Spinal cord (tissue), 10 donors: ENCODE results near the gene NT5C1B. TPM values are rescaled to one million over a fixed set of nuclear protein-coding genes. Genes with fewer than 3 reads are reported as not detected.
A peak's percentile ranks its signal among the peaks of the same experiment; 100 is the strongest.

Source experiments
- DNase-seq, 6 donors: peaks; one replicate each; pipeline versions ENCODE4 v3.0.0 to v3.0.0-alpha.2; 2013 to 2015; ENCODE audit warnings: low spot score in 6 of 6, low read depth in 4 of 6
- H3K27ac ChIP-seq: one replicate; pipeline ENCODE4 v1.5.1; 2013; ENCODE audit warnings: low read depth, low read length, control low read depth
- H3K27me3 ChIP-seq: one replicate; pipeline ENCODE4 v1.6.1; 2013; ENCODE audit warnings: low read length; ENCODE audit not compliant: control insufficient read depth, insufficient read depth
- H3K36me3 ChIP-seq: one replicate; pipeline ENCODE4 v1.6.1; 2013; ENCODE audit warnings: low read length; ENCODE audit not compliant: control insufficient read depth, insufficient read depth
- H3K4me1 ChIP-seq: one replicate; pipeline ENCODE4 v1.6.1; 2013; ENCODE audit warnings: low read length; ENCODE audit not compliant: control insufficient read depth, insufficient read depth
- H3K4me3 ChIP-seq: one replicate; pipeline ENCODE4 v1.5.1; 2013; ENCODE audit warnings: low read depth, low read length, control low read depth
- H3K9me3 ChIP-seq: one replicate; pipeline ENCODE4 v1.6.1; 2013; ENCODE audit warnings: low read length; ENCODE audit not compliant: control insufficient read depth, insufficient read depth
- WGBS: methylation state at CpG from one replicate; pipeline ENCODE4 v1.1.5; 2013; ENCODE audit warnings: missing lambda C conversion rate; ENCODE audit not compliant: insufficient coverage; 5-methylcytosine and 5-hydroxymethylcytosine counted together
- polyA plus RNA-seq, 2 donors: library from polyadenylated mRNA; unstranded; fragments of 120-200 nt; gene quantifications; one replicate each; pipeline ENCODE4 v1.2.1, GENCODE V29; 2013; ENCODE audit not compliant: insufficient read length in 2 of 2
- total RNA-seq, 2 donors: library from RNA; depleted of rRNA in 1 of 2; stranded (reverse); fragments of 120-200 nt in 1 of 2; fragments of >200 nt in 1 of 2; gene quantifications; one replicate each; pipeline versions ENCODE4 v1.2.3 to v1.2.4, GENCODE V29; 2013 to 2014
- donor health status: healthy.

NT5C1B gene
- total and polyA plus RNA-seq, 4 donors, result 0.27 to 0.42 TPM; not detected in 2

GRCh38 chr2:18525236-18525635 is 64.1 kb downstream of the NT5C1B start:
- WGBS, result 94% methylated on average over 2 of the region's 2 CpGs
- no peaks in the 10 kb centered on the region for H3K27me3 ChIP-seq
- peaks cover 9% of the 10 kb centered on the region for H3K4me1 ChIP-seq
- no peak overlapping the region for H3K4me3 ChIP-seq
- no peak for DNase-seq
- no peak overlapping the region for H3K27ac ChIP-seq
- no peaks in the 10 kb centered on the region for H3K36me3 ChIP-seq
- no peaks in the 10 kb centered on the region for H3K9me3 ChIP-seq

- no peak overlapping the region for H3K4me3 ChIP-seq
- H3K4me1 ChIP-seq, result peaks cover 12% of the 10 kb centered on the region
- WGBS, result no CpG with 5 or more reads among the region's 2 CpGs
- H3K36me3 ChIP-seq, result no peaks in the 10 kb centered on the region
- no peaks in the 10 kb centered on the region for H3K9me3 ChIP-seq
- H3K27me3 ChIP-seq, result no peaks in the 10 kb centered on the region
- DNase-seq, result no peak
- no peak overlapping the region for H3K27ac ChIP-seq
Measured at GRCh38 chr2:18522484-18523146, 66.8 kb downstream of the NT5C1B start.

GRCh38 chr2:18520451-18521425 is 68.6 kb downstream of the NT5C1B start:
- Histone ChIP-seq H3K4me1 (peaks cover 12% of the 10 kb centered on the region), H3K9me3 (no peaks in the 10 kb centered on the region), H3K27me3 (no peaks in the 10 kb centered on the region), H3K36me3 (no peaks in the 10 kb centered on the region), H3K4me3 (no peak overlapping the region), H3K27ac (peak overlapping the region; percentile 65)
- peak; percentile 67 to 95 (median 74) for DNase-seq
- 39% methylated on average over 11 of the region's 16 CpGs for WGBS

GRCh38 chr2:18519914-18520450 is 69.4 kb downstream of the NT5C1B start:
- Histone ChIP-seq H3K4me3 (no peak overlapping the region), H3K27me3 (no peaks in the 10 kb centered on the region), H3K36me3 (no peaks in the 10 kb centered on the region), H3K27ac (peak overlapping the region; percentile 65), H3K4me1 (peaks cover 13% of the 10 kb centered on the region), H3K9me3 (no peaks in the 10 kb centered on the region)
- 49% methylated on average over 7 of the region's 7 CpGs for WGBS
- DNase-seq, result peak in 1 of 6 donors; percentile 46

GRCh38 chr2:18518116-18519111 is 71.0 kb downstream of the NT5C1B start:
- peaks cover 19% of the 10 kb centered on the region for H3K4me1 ChIP-seq
- no peaks in the 10 kb centered on the region for H3K36me3 ChIP-seq
- H3K4me3 ChIP-seq, result no peak overlapping the region
- DNase-seq, result peak in 1 of 6 donors; percentile 16
- H3K9me3 ChIP-seq, result no peaks in the 10 kb centered on the region
- WGBS, result 60% methylated on average over 5 of the region's 11 CpGs
- H3K27ac ChIP-seq, result no peak overlapping the region
- no peaks in the 10 kb centered on the region for H3K27me3 ChIP-seq

- Histone ChIP-seq H3K9me3 (no peaks in the 10 kb centered on the region), H3K4me3 (no peak overlapping the region), H3K27ac (no peak overlapping the region), H3K36me3 (no peaks in the 10 kb centered on the region), H3K27me3 (no peaks in the 10 kb centered on the region), H3K4me1 (peaks cover 19% of the 10 kb centered on the region)
- 67% methylated on average over 1 of the region's 1 CpG for WGBS
- DNase-seq, result no peak
Measured at GRCh38 chr2:18517386-18517785, 72.0 kb downstream of the NT5C1B start.

- H3K4me1 ChIP-seq, result peaks cover 19% of the 10 kb centered on the region
- peak overlapping the region; percentile 65 for H3K27ac ChIP-seq
- peak in 1 of 6 donors; percentile 62 for DNase-seq
- no peak overlapping the region for H3K4me3 ChIP-seq
- H3K27me3 ChIP-seq, result no peaks in the 10 kb centered on the region
- WGBS, result 51% methylated on average over 7 of the region's 11 CpGs
- no peaks in the 10 kb centered on the region for H3K9me3 ChIP-seq
- no peaks in the 10 kb centered on the region for H3K36me3 ChIP-seq
Measured at GRCh38 chr2:18516112-18516511, 73.3 kb downstream of the NT5C1B start.

- Histone ChIP-seq H3K9me3 (no peaks in the 10 kb centered on the region), H3K4me1 (peaks cover 9% of the 10 kb centered on the region), H3K4me3 (no peak overlapping the region), H3K36me3 (no peaks in the 10 kb centered on the region), H3K27ac (peak overlapping the region; percentile 65), H3K27me3 (no peaks in the 10 kb centered on the region)
- WGBS, result 56% methylated on average over 3 of the region's 4 CpGs
- peak in 1 of 6 donors; percentile 68 for DNase-seq
Measured at GRCh38 chr2:18514526-18515461, 74.6 kb downstream of the NT5C1B start.
